Osteoblast (primary cell): ENCODE data around the gene NTMT1. TPM values are rescaled to one million over a fixed set of nuclear protein-coding genes. Genes with fewer than 3 reads are reported as not detected.
A peak's percentile ranks its signal among the peaks of the same experiment; 100 is the strongest.

ENCODE experiments used
- DNase-seq: peaks from one replicate; pipeline ENCODE4 v3.0.0; 2011; ENCODE audit warnings: low spot score, mixed read lengths; ENCODE audit not compliant: insufficient read length; ENCODE audit errors: missing footprints
- H2AFZ ChIP-seq: 2 replicates; pipeline ENCODE4 v1.6.0; 2011; ENCODE audit warnings: mild to moderate bottlenecking, low read length
- H3K27ac ChIP-seq: 2 replicates; pipeline ENCODE4 v1.5.1; 2011; ENCODE audit warnings: mild to moderate bottlenecking, low read depth, low read length, moderate library complexity
- H3K27me3 ChIP-seq: 2 replicates; pipeline ENCODE4 v1.6.0; 2012; ENCODE audit warnings: mild to moderate bottlenecking, control low read depth, inconsistent platforms, low read length, moderate library complexity; ENCODE audit not compliant: insufficient read depth
- H3K36me3 ChIP-seq: 2 replicates; pipeline ENCODE4 v1.5.1; 2011; ENCODE audit warnings: mild to moderate bottlenecking, low read length, control low read depth, moderate library complexity; ENCODE audit not compliant: insufficient read depth
- H3K4me1 ChIP-seq: 2 replicates; pipeline ENCODE4 v1.5.1; 2011; ENCODE audit warnings: mild to moderate bottlenecking, low read length, control low read depth, moderate library complexity; ENCODE audit not compliant: insufficient read depth
- H3K4me2 ChIP-seq: 2 replicates; pipeline ENCODE4 v1.6.0; 2011; ENCODE audit warnings: mild to moderate bottlenecking, low read length; ENCODE audit not compliant: insufficient read depth
- H3K4me3 ChIP-seq: fragments of 200-600 bp; sonication (generic); 3 replicates; pipeline ENCODE4 v1.5.1; 2012; ENCODE audit warnings: mild to moderate bottlenecking, low read length, inconsistent platforms; ENCODE audit not compliant: insufficient read depth
- H3K79me2 ChIP-seq: 2 replicates; pipeline ENCODE4 v1.6.0; 2012; ENCODE audit warnings: mild to moderate bottlenecking, low read length, control low read depth, inconsistent platforms; ENCODE audit not compliant: insufficient read depth
- H3K9me3 ChIP-seq: 2 replicates; pipeline ENCODE4 v1.5.1; 2011; ENCODE audit warnings: low read depth, low read length, control low read depth
- H4K20me1 ChIP-seq: 2 replicates; pipeline ENCODE4 v1.6.0; 2012; ENCODE audit warnings: mild to moderate bottlenecking, low read length, control low read depth; ENCODE audit not compliant: insufficient read depth
- CTCF ChIP-seq: IDR thresholded peaks from 2 replicates; pipeline ENCODE4 v1.5.1; 2011; ENCODE audit warnings: mild to moderate bottlenecking, low read depth, low read length, moderate library complexity; ENCODE audit errors: extremely low read depth
- total RNA-seq: library from RNA; depleted of rRNA; stranded (reverse); fragments of >200 nt; gene quantifications from 2 replicates; pipeline ENCODE4 v1.2.3, GENCODE V29; 2012

The NTMT1 gene
- total RNA-seq, 1 donor = 26.4 TPM

GRCh38 chr9:129602598-129603415 lies 23.2 kb upstream of the NTMT1 start:
- peak overlapping the region; percentile 9 for H2AFZ ChIP-seq

GRCh38 chr9:129604056-129604765 lies 21.8 kb upstream of the NTMT1 start:
- Histone ChIP-seq H3K4me3 (no peak overlapping the region), H3K36me3 (no peaks in the 10 kb centered on the region), H3K27me3 (no peaks in the 10 kb centered on the region), H3K9me3 (no peaks in the 10 kb centered on the region), H3K27ac (no peak overlapping the region), H4K20me1 (no peaks in the 10 kb centered on the region), H3K4me2 (no peak overlapping the region), H3K4me1 (peaks cover 7% of the 10 kb centered on the region), H3K79me2 (no peaks in the 10 kb centered on the region), H2AFZ (no peak overlapping the region)
- TF ChIP-seq CTCF = no peak
- no peak for DNase-seq

More at GRCh38 chr9:129602598-129603415, 23.2 kb upstream of the NTMT1 start:
- H4K20me1 ChIP-seq = no peaks in the 10 kb centered on the region
- no peaks in the 10 kb centered on the region for H3K9me3 ChIP-seq
- no peaks in the 10 kb centered on the region for H3K79me2 ChIP-seq
- H3K4me2 ChIP-seq = no peak overlapping the region
- peaks cover 8% of the 10 kb centered on the region for H3K4me1 ChIP-seq
- H3K27me3 ChIP-seq = no peaks in the 10 kb centered on the region
- no peak overlapping the region for H3K4me3 ChIP-seq
- TF ChIP-seq CTCF = no peak
- H3K27ac ChIP-seq = no peak overlapping the region
- peak; percentile 56 for DNase-seq
- H3K36me3 ChIP-seq = no peaks in the 10 kb centered on the region

- Histone ChIP-seq H3K4me3 (no peak overlapping the region), H3K9me3 (no peaks in the 10 kb centered on the region), H3K79me2 (no peaks in the 10 kb centered on the region), H3K27me3 (no peaks in the 10 kb centered on the region), H3K4me2 (no peak overlapping the region), H3K27ac (no peak overlapping the region), H4K20me1 (no peaks in the 10 kb centered on the region), H3K36me3 (no peaks in the 10 kb centered on the region), H3K4me1 (peaks cover 10% of the 10 kb centered on the region), H2AFZ (no peak overlapping the region)
- no peak for TF ChIP-seq CTCF
- DNase-seq = no peak
Measured at GRCh38 chr9:129604766-129605163, 21.2 kb upstream of the NTMT1 start.
